ENCODE results near the gene HES5. TPM values are rescaled to one million over a fixed set of nuclear protein-coding genes. Genes with fewer than 3 reads are reported as not detected.

The HES5 gene
- total RNA-seq, 1 experiment from 2014 or later: not detected

GRCh38 chr1:2499986-2500596, 30.0 kb downstream of the HES5 start:
- in situ Hi-C loops (cut with HindIII; ENCODE audit: low pct_unique_long_range_greater_than_20kb, low sequenced_read_pairs): no loop called here
- DNase-seq (ENCODE audit: low read depth, low spot score): no peak

GRCh38 chr1:2499260-2499659, 30.8 kb downstream of the HES5 start:
- in situ Hi-C loops (cut with HindIII; ENCODE audit: low pct_unique_long_range_greater_than_20kb, low sequenced_read_pairs): no loop called here
- DNase-seq (ENCODE audit: low read depth, low spot score): no peak

GRCh38 chr1:2498648-2499047, 31.4 kb downstream of the HES5 start:
- in situ Hi-C loops (cut with HindIII; ENCODE audit: low pct_unique_long_range_greater_than_20kb, low sequenced_read_pairs): no loop called here
- DNase-seq (ENCODE audit: low read depth, low spot score): no peak

- DNase-seq (ENCODE audit: low read depth, low spot score): no peak
- in situ Hi-C loops (cut with HindIII; ENCODE audit: low pct_unique_long_range_greater_than_20kb, low sequenced_read_pairs): no loop called here
Observed at GRCh38 chr1:2497891-2498290, 32.2 kb downstream of the HES5 start.

GRCh38 chr1:2496746-2497145, 33.3 kb downstream of the HES5 start:
- DNase-seq (ENCODE audit: low read depth, low spot score): no peak
- in situ Hi-C loops (cut with HindIII; ENCODE audit: low pct_unique_long_range_greater_than_20kb, low sequenced_read_pairs): no loop called here

GRCh38 chr1:2496087-2496622, 33.9 kb downstream of the HES5 start:
- in situ Hi-C loops (cut with HindIII; ENCODE audit: low pct_unique_long_range_greater_than_20kb, low sequenced_read_pairs): no loop called here
- DNase-seq (ENCODE audit: low read depth, low spot score): no peak

- in situ Hi-C loops (cut with HindIII; ENCODE audit: low pct_unique_long_range_greater_than_20kb, low sequenced_read_pairs): no loop called here
- DNase-seq (ENCODE audit: low read depth, low spot score): no peak
Observed at GRCh38 chr1:2495546-2495945, 34.5 kb downstream of the HES5 start.

- no peak for DNase-seq (ENCODE audit: low read depth, low spot score)
- in situ Hi-C loops (cut with HindIII; ENCODE audit: low pct_unique_long_range_greater_than_20kb, low sequenced_read_pairs): no loop called here
Observed at GRCh38 chr1:2495026-2495425, 35.0 kb downstream of the HES5 start.

GRCh38 chr1:2494323-2494693, 35.8 kb downstream of the HES5 start:
- DNase-seq (ENCODE audit: low read depth, low spot score): no peak
- in situ Hi-C loops (cut with HindIII; ENCODE audit: low pct_unique_long_range_greater_than_20kb, low sequenced_read_pairs): no loop called here

- no peak for DNase-seq (ENCODE audit: low read depth, low spot score)
- in situ Hi-C loops (cut with HindIII; ENCODE audit: low pct_unique_long_range_greater_than_20kb, low sequenced_read_pairs): no loop called here
Observed at GRCh38 chr1:2493691-2494322, 36.3 kb downstream of the HES5 start.

- in situ Hi-C loops (cut with HindIII; ENCODE audit: low pct_unique_long_range_greater_than_20kb, low sequenced_read_pairs): no loop called here
- no peak for DNase-seq (ENCODE audit: low read depth, low spot score)
Observed at GRCh38 chr1:2493218-2493617, 36.8 kb downstream of the HES5 start.

- in situ Hi-C loops (cut with HindIII; ENCODE audit: low pct_unique_long_range_greater_than_20kb, low sequenced_read_pairs): no loop called here
- DNase-seq (ENCODE audit: low read depth, low spot score): no peak
Observed at GRCh38 chr1:2492091-2492490, 38.0 kb downstream of the HES5 start.

GRCh38 chr1:2489615-2490014, 40.4 kb downstream of the HES5 start:
- in situ Hi-C loops (cut with HindIII; ENCODE audit: low pct_unique_long_range_greater_than_20kb, low sequenced_read_pairs): no loop called here

GRCh38 chr1:2488688-2489087, 41.4 kb downstream of the HES5 start:
- no peak for DNase-seq (ENCODE audit: low read depth, low spot score)
- in situ Hi-C loops (cut with HindIII; ENCODE audit: low pct_unique_long_range_greater_than_20kb, low sequenced_read_pairs): no loop called here

More at GRCh38 chr1:2489615-2490014, 40.4 kb downstream of the HES5 start:
- no peak for DNase-seq (ENCODE audit: low read depth, low spot score)

- in situ Hi-C loops (cut with HindIII; ENCODE audit: low pct_unique_long_range_greater_than_20kb, low sequenced_read_pairs): no loop called here
- no peak for DNase-seq (ENCODE audit: low read depth, low spot score)
Observed at GRCh38 chr1:2486558-2486957, 43.5 kb downstream of the HES5 start.

- in situ Hi-C loops (cut with HindIII; ENCODE audit: low pct_unique_long_range_greater_than_20kb, low sequenced_read_pairs): no loop called here
- DNase-seq (ENCODE audit: low read depth, low spot score): no peak
Observed at GRCh38 chr1:2486041-2486440, 44.0 kb downstream of the HES5 start.

- in situ Hi-C loops (cut with HindIII; ENCODE audit: low pct_unique_long_range_greater_than_20kb, low sequenced_read_pairs): no loop called here
- no peak for DNase-seq (ENCODE audit: low read depth, low spot score)
Observed at GRCh38 chr1:2483970-2484369, 46.1 kb downstream of the HES5 start.

- DNase-seq (ENCODE audit: low read depth, low spot score): no peak
- in situ Hi-C loops (cut with HindIII; ENCODE audit: low pct_unique_long_range_greater_than_20kb, low sequenced_read_pairs): no loop called here
Observed at GRCh38 chr1:2483026-2483425, 47.0 kb downstream of the HES5 start.

- in situ Hi-C loops (cut with HindIII; ENCODE audit: low pct_unique_long_range_greater_than_20kb, low sequenced_read_pairs): no loop called here
- DNase-seq (ENCODE audit: low read depth, low spot score): no peak
Observed at GRCh38 chr1:2482588-2482987, 47.5 kb downstream of the HES5 start.
